MV-4-11 (cell line): ENCODE measurements around the gene TNRC6A.
"Not testable (repeated sequence)": the region's sequence is repeated elsewhere in the genome, so short reads cannot be mapped to it uniquely, and the experiment has no call there.

Experiments used
- DNase-seq: peaks from one replicate; lab custom pipeline; 2025; lab: John Stamatoyannopoulos, UW

The TNRC6A gene

GRCh38 chr16:24729243-24729950 is at the start of gene TNRC6A:
Gene TNRC6A, plus strand, starts transcription at chr16:24729651. Its CDS starts 191 bp downstream, at chr16:24729842.
- peak; percentile 74 for DNase-seq

GRCh38 chr16:24681793-24682192 is 47.7 kb upstream of the TNRC6A start:
- no peak for DNase-seq

DNA sequence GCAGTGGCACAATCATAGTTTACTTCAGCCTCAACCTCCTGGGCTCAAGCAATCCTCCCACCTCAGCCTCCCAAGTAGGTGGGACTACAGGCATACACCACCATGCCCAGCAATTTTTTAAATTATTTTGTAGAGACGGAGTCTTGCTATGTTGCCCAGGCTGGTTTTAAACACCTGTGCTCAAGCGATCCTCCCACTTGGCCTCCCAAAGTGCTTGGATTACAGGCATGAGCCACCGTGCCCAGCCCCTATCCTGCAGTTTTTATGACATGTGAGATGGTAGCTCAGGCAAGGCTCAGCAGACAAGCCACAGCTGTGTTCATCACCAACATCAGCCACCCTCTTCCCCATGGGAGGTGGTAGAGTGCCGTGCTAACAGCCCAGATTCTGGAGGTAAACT is 46.2 kb upstream of the TNRC6A start:
- DNase-seq: no peak

GRCh38 chr16:24683847-24684493 is 45.5 kb upstream of the TNRC6A start:
- DNase-seq: no peak

GRCh38 chr16:24685539-24686432 is 43.7 kb upstream of the TNRC6A start:
- DNase-seq: no peak

GRCh38 chr16:24686678-24687077 is 42.8 kb upstream of the TNRC6A start:
- no peak for DNase-seq

GRCh38 chr16:24688359-24688758 is 41.1 kb upstream of the TNRC6A start:
- DNase-seq: no peak

- DNase-seq: peak; percentile 13
These were observed 40.3 kb upstream of the TNRC6A start for GRCh38 chr16:24689128-24689527.

- DNase-seq: no peak
These were observed 36.6 kb upstream of the TNRC6A start for GRCh38 chr16:24692854-24693253.

- DNase-seq: no peak
These were observed 34.5 kb upstream of the TNRC6A start for GRCh38 chr16:24694931-24695330.

DNA sequence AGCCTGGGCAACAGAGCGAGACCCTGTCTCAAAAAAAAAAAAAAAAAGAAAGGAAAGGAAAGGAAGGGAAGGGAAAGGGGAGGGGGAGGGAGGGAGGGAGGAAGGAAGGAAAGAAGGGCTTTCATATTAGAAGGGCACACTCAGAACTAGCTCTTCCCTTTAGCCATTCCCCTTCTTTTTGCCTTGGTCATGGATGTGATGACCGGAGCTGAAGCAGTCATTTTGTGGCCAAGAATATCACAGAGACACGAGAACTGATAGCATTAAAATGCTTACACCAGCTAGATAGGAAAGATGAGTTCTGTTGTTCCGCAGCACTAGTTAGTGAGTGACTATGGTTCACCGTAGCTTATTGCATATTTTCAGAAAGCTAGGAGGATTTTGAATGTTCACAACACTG is 32.8 kb upstream of the TNRC6A start:
- DNase-seq: no peak

- DNase-seq: no peak
These were observed 31.1 kb upstream of the TNRC6A start for GRCh38 chr16:24698308-24698707.

DNA sequence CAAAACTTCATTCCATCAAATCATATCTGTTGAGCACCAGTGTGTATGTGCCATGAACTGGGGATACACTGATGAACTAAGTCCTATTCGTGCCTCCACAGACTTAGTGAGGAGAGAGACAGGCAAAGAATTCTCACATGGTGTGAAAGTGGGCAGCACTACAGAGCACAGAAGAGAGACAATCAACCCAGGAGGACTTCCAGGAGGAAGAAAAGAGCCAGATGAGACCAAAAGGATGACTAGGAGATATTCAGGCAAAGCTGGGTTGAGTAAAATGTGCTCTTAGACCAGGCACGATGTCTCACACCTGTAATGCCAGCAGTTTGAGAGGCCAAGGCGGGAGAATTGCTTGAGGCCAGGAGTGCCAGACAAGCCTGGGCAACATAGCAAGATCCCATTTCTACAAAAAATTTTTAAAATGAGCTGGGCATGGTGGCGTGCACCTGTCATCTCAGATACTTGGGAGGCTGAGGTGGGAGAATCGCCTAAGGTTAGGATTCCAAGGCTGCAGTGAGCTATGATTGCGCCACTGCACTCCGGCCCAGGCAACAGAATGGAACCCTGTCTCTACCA is 30.2 kb upstream of the TNRC6A start:
- no peak for DNase-seq

GRCh38 chr16:24700549-24701392 is 28.7 kb upstream of the TNRC6A start:
- DNase-seq: no peak

GRCh38 chr16:24701521-24701951 is 27.9 kb upstream of the TNRC6A start:
- no peak for DNase-seq

- DNase-seq: not testable (repeated sequence)
These were observed 21.7 kb upstream of the TNRC6A start for GRCh38 chr16:24707760-24708159.

- DNase-seq: no peak
These were observed 16.1 kb upstream of the TNRC6A start for GRCh38 chr16:24713379-24713778.

- no peak for DNase-seq
These were observed 12.0 kb upstream of the TNRC6A start for GRCh38 chr16:24717411-24717810.

DNA sequence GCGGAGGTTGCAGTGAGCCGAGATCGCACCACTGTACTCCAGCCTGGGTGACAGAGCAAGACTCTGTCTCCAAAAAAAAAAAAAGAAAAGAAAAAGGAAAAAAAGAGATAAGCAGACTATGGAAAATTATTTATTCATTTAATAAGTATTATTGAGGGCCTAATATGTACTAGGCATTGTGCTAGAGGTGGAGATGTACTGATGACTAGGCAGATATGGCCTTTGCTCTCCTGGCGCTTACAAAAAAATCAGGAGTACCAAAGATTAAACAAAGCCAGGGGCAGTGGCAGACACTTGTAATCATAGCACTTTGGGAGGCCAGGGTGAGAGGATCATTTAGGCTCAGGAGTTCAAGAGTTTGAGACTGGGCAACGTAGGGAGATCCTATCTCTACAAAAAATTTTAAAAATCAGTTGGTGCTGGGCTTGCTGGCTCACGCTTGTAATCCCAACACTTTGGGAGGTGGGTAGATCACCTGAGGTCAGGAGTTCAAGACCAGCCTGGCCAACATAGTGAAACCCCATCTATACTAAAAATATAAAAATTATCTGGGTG is 10.4 kb upstream of the TNRC6A start:
- DNase-seq: no peak

DNA sequence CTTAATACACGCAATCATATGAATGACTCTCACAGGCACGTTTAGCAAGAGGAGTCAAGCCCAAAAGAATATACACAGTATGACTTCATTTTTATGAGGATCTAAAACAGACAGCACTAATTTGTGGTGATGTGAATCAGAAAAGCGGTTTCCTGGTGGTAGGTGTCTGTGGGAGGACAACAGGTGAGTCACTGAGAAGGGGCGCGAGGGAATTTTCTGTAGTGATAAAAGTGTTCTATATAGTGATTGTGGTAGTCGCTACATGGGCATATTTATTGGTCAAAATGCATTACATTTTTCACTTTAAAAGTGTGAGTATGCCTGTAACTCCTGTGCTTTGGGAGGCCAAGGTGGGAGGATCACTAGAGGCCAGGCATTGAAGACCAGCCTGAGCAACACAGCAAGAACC is 7.6 kb upstream of the TNRC6A start:
- DNase-seq: no peak

- DNase-seq: no peak
These were observed 5.8 kb upstream of the TNRC6A start for GRCh38 chr16:24723663-24724062.
